Activated T-cell treated with anti-CD3 and anti-CD28 coated beads for 4 hours (primary cell): ENCODE results near the gene KIF3A.
A peak's percentile ranks its signal among the peaks of the same experiment; 100 is the strongest.

Experiments
- DNase-seq: peaks from one replicate; pipeline ENCODE4 v3.0.0-alpha.2; 2020

The KIF3A gene

GRCh38 chr5:132661231-132662003 is 75.9 kb downstream of the KIF3A start:
- no peak for DNase-seq

GRCh38 chr5:132659598-132660493 is 77.5 kb downstream of the KIF3A start:
- DNase-seq = no peak

GRCh38 chr5:132658381-132659302 is 78.7 kb downstream of the KIF3A start:
- no peak for DNase-seq

GRCh38 chr5:132657676-132658380 is 79.5 kb downstream of the KIF3A start, which contains the start of gene IL13:
Gene IL13 (plus strand): TSS chr5:132658173. CDS start chr5:132658187, 14 bp downstream.
- DNase-seq = no peak

- no peak for DNase-seq
These were observed 80.5 kb downstream of the KIF3A start for GRCh38 chr5:132656774-132657355.

- DNase-seq = peak; percentile 29
These were observed 81.2 kb downstream of the KIF3A start for GRCh38 chr5:132655821-132656773.

- no peak for DNase-seq
These were observed 83.6 kb downstream of the KIF3A start for GRCh38 chr5:132653716-132654115.

- DNase-seq = no peak
These were observed 85.4 kb downstream of the KIF3A start for GRCh38 chr5:132651838-132652469.

GRCh38 chr5:132648355-132648754 is 89.0 kb downstream of the KIF3A start:
- DNase-seq = no peak

GRCh38 chr5:132647473-132647872 is 89.9 kb downstream of the KIF3A start:
- DNase-seq = no peak

- DNase-seq = no peak
These were observed 90.6 kb downstream of the KIF3A start for GRCh38 chr5:132646583-132647266.

GRCh38 chr5:132644177-132644576 is 93.2 kb downstream of the KIF3A start:
- DNase-seq = no peak
